AG09319 (cell line): Measurements from ENCODE around the gene KLHL36.
"Not testable (repeated sequence)": the region's sequence is repeated elsewhere in the genome, so short reads cannot be mapped to it uniquely, and the experiment has no call there.

ENCODE experiments used
- DNase-seq: peaks from one replicate; pipeline ENCODE4 v3.0.0-alpha.2; 2010; ENCODE audit warnings: low read depth; ENCODE audit errors: extremely low read depth
- TF ChIP-seq, protein P1 (sequence below): IDR thresholded peaks from 2 replicates; pipeline ENCODE4 v1.5.1; 2011; ENCODE audit warnings: low read depth, mild to moderate bottlenecking, inconsistent platforms, low read length, moderate library complexity

The KLHL36 gene

DNA sequence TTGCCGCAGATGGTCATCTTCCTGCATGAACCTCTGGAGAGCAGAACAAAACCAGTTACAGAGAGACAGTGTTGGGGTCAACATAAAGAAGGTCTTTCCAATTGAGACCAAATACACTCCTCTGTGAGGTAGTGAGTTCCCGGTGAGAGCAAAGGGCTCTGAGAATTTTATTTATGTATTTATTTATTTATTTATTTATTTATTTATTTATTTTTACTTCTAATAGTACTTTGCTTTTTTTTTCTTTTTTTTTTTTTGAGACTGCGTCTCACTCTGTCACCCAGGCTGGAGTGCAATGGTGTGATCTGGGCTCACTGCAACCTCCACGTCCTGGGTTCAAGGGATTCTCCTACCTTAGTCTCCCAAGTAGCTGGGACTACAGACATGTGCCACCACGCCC lies 18.3 kb upstream of the KLHL36 start:
- no peak for DNase-seq
- TF ChIP-seq, protein P1, sequence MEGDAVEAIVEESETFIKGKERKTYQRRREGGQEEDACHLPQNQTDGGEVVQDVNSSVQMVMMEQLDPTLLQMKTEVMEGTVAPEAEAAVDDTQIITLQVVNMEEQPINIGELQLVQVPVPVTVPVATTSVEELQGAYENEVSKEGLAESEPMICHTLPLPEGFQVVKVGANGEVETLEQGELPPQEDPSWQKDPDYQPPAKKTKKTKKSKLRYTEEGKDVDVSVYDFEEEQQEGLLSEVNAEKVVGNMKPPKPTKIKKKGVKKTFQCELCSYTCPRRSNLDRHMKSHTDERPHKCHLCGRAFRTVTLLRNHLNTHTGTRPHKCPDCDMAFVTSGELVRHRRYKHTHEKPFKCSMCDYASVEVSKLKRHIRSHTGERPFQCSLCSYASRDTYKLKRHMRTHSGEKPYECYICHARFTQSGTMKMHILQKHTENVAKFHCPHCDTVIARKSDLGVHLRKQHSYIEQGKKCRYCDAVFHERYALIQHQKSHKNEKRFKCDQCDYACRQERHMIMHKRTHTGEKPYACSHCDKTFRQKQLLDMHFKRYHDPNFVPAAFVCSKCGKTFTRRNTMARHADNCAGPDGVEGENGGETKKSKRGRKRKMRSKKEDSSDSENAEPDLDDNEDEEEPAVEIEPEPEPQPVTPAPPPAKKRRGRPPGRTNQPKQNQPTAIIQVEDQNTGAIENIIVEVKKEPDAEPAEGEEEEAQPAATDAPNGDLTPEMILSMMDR, result no peak

DNA sequence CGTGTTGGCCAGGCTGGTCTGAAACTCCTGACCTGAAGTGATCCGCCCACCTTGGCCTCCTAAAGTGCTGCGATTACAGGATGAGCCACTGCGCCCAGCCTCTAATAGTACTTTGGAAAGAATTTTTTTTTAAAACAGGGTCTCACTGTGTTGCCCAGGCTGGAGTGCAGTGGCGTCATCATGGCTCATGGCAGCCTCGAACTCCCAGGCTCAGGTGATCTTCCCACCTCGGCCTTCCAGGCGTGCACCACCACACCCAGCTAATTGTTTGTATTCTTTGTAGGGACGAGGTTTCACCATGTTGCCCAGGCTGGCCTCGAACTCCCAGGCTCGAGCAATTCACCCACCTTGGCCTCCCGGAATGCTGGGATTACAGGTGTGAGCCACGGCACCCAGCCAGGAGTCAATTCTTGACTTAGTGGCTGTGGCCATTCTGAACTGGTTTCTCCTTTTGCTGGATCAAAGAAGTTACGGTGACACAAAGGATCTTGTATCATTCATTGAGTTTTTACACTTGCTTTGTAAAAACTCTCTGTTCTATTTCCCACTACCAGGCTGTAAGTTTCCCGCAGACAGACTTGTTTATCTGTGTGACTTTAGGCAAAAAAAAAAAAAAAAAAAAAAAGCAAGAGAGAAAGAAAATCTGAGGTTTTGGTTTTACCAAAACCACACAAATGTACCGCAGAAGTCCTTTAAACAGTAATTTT lies 17.7 kb upstream of the KLHL36 start:
- DNase-seq, result no peak
- TF ChIP-seq, protein P1, result no peak

DNA sequence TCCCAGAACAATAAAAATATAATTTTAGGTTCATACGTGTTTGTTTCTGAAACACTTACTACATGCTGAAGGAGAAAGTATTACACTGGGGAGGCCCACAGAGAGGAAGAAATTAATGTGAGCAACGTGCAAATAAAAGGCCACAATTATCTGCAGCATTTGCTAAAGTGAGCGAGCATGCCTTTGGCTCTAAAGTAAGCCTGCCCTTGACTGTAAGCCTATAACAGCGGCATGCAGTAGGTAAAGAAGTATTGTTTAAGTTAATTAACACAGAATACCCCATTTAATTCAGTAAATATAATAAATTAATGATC lies 17.2 kb upstream of the KLHL36 start:
- DNase-seq, result no peak
- TF ChIP-seq, protein P1, result no peak

DNA sequence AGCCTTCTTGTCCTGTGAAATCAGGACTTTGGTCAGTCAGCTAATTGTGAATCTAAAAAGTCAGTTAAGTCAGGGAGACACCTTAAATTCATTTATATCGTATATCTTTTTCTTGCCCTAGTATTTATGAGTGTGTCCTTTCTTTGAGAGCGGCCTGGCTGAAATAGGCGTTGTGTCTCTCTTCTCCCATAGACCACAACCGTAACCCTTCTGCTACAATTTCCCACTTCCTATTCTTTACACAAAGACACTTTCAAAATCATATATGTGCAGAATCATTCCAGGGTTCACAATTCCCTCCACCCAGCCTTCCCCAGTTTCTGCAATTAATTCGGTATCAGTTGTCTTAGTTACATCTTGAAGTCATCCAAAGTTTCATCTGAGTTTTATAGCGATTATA lies 16.4 kb upstream of the KLHL36 start:
- DNase-seq, result no peak
- TF ChIP-seq, protein P1, result no peak

DNA sequence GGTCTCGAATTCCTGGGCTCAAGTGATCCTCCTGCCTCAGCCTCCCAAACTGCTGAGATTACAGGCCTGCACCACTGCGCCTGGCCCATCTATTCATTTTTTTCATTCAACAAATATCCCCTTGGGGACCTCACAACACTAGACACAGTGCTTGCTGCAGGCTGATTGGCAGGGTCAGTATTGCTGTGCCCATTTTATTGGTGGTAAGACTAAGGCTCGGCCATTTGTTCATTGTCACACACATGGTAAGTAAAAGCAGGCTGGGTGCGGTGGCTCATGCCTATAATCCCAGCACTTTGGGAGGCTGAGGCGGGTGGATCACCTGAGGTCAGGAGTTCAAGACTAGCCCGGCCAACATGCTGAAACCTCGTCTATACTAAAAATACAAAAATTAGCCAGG lies 15.4 kb upstream of the KLHL36 start:
- DNase-seq, result not testable (repeated sequence)

DNA sequence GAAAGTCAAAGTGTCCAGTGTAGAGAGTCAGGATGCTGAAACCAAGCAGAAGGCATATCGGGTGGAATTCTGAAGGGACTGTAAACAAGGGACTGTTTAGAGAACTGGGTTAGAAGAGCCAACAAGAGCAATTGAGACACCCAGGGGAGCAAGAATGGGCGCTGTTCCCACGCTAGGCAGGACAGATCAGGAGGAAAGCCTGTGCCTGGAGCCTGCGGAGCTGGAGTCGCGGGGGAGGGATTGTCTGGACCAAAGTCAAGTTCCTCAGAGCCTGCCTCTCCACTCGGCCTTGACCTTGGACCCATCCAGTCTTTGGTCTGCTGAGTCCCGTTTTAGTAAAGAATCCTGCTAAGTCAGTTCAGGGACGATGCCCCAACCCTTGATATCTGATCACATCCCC lies 14.7 kb upstream of the KLHL36 start:
- TF ChIP-seq, protein P1, result no peak
- DNase-seq, result no peak

DNA sequence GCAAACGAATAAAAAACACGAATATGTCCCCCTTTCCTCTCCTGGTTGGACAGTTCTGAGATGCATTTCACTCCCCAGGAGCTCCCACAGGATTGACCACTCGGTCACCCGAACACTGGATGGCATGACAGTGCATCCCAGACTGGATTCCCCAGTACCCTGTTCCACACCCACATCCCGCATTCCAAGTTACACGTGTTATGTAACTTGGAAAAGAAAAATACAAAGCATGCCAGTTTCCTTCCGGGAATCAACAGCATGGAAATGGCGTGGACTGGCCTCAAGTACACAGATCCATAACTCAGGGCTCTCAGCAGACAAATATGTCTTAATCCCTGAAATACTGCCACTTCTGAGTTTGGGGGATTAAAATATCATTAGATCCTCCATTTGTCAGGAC lies 12.6 kb upstream of the KLHL36 start:
- TF ChIP-seq, protein P1, result no peak
- DNase-seq, result no peak

DNA sequence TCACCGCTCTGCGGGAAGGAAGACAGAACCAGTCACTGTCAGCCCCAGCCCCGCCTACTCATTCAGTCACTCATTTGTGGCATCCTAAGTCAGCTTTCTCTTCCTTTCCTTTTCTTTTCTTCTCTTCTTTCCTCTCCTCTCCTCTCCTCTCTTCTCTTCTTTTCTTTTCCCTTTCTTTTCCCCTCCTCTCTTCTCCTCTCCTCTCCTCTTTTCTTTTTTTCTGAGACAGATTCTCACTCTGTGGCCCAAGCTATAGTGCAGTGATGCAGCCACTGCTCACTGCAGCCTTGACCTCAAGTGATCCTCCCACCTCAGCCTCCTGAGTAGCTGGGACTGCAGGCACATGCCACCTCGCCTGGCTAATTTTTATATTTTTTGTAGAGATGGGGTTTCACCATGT lies 10.6 kb upstream of the KLHL36 start:
- TF ChIP-seq, protein P1, result no peak
- DNase-seq, result no peak
